SKM-1 (cell line): Measurements from ENCODE around the gene FAM168A.

Experiments used
- DNase-seq: peaks from one replicate; lab custom pipeline; 2025; ENCODE audit not compliant: unreplicated experiment; lab: John Stamatoyannopoulos, UW

FAM168A gene

GRCh38 chr11:73430326-73430725 is 167.6 kb downstream of the FAM168A start:
- DNase-seq: no peak

GRCh38 chr11:73429121-73429750 is 168.7 kb downstream of the FAM168A start:
- DNase-seq: no peak

GRCh38 chr11:73428699-73429098 is 169.2 kb downstream of the FAM168A start:
- no peak for DNase-seq

- DNase-seq: no peak
Observed at GRCh38 chr11:73428227-73428626, 169.7 kb downstream of the FAM168A start.

- no peak for DNase-seq
Observed at GRCh38 chr11:73426219-73426850, 171.6 kb downstream of the FAM168A start.

- peak; percentile 30 for DNase-seq
Observed at GRCh38 chr11:73425108-73425507, 172.8 kb downstream of the FAM168A start.

- DNase-seq: no peak
Observed at GRCh38 chr11:73423506-73423905, 174.4 kb downstream of the FAM168A start.

GRCh38 chr11:73422886-73423285 is 175.0 kb downstream of the FAM168A start:
- no peak for DNase-seq

- no peak for DNase-seq
Observed at GRCh38 chr11:73420136-73420535, 177.8 kb downstream of the FAM168A start.

GRCh38 chr11:73416786-73417185 is 181.1 kb downstream of the FAM168A start:
- no peak for DNase-seq

GRCh38 chr11:73415854-73416615 is 181.9 kb downstream of the FAM168A start:
- DNase-seq: no peak

- peak; percentile 62 for DNase-seq
Observed at GRCh38 chr11:73414977-73415651, 182.8 kb downstream of the FAM168A start.

GRCh38 chr11:73413256-73413655 is 184.7 kb downstream of the FAM168A start:
- DNase-seq: peak; percentile 6

- no peak for DNase-seq
Observed at GRCh38 chr11:73412308-73412707, 185.6 kb downstream of the FAM168A start.

GRCh38 chr11:73411031-73411430 is 186.9 kb downstream of the FAM168A start:
- no peak for DNase-seq

GRCh38 chr11:73410627-73411026 is 187.3 kb downstream of the FAM168A start:
- no peak for DNase-seq

- no peak for DNase-seq
Observed at GRCh38 chr11:73409431-73409830, 188.5 kb downstream of the FAM168A start.

GRCh38 chr11:73406619-73407018 is 191.3 kb downstream of the FAM168A start:
- no peak for DNase-seq

GRCh38 chr11:73406131-73406530 is 191.8 kb downstream of the FAM168A start:
- DNase-seq: no peak

GRCh38 chr11:73405146-73405510 is 192.8 kb downstream of the FAM168A start:
- no peak for DNase-seq

GRCh38 chr11:73404506-73405145 is 193.3 kb downstream of the FAM168A start:
- DNase-seq: no peak
